Measurements from ENCODE around the gene PLB1.

PLB1 gene

DNA sequence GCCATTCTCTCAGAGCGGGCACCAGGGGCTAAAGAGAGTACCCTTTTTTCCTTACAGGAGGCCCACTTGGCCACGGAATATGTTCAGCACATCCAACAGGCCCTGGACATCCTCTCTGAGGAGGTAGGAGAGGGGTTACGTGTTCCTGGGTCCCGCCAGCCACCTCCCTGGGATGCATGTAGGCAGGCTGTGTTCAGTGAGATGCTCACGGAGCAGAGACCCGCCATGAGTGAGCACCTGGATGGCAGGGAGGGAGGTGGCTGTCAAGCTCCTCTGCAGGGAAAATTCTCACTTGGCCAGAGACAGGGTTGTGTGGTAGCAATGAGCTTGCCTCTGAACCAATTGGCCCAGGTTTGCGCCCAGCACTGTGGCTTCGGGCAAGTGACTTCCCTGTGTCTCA is 132.6 kb downstream of the PLB1 start:
- no peak for DNase-seq (ENCODE audit: low read depth)

DNA sequence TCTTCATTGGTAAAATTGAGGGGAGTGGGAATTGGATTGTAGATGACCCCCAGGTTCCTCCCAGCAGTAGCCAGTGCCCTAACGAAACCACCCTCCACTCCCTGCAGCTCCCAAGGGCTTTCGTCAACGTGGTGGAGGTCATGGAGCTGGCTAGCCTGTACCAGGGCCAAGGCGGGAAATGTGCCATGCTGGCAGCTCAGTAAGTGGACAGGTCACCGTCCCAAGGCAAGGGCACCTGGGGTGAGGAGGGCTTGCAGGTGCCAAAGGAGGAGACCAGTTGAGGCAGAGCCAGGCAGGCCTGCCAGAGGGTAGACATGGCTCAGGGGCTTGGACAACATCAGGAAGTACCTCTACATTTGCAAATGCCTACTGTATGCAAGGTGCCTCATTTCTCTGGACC is 133.1 kb downstream of the PLB1 start:
- DNase-seq (ENCODE audit: low read depth): no peak

DNA sequence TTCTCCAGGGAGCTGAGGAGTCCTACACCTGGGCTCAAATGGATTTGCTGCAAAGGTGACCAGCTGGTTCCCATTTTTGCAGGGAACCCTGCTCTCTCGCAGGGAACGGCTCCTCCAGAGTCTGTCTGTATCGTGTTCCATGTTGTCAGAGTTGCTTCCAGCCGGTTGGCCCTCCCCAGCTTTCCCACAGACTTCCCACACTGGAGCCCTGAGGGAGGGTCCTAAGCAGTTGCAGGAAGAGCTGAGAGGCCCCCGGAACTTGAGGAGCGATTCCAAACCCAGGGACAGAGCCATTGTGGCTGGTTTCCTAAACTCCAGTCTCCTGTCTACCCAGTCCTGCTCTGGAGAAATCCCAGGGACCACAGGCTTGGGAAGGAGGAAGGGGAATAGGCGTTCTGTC is 134.1 kb downstream of the PLB1 start:
- no peak for DNase-seq (ENCODE audit: low read depth)

DNA sequence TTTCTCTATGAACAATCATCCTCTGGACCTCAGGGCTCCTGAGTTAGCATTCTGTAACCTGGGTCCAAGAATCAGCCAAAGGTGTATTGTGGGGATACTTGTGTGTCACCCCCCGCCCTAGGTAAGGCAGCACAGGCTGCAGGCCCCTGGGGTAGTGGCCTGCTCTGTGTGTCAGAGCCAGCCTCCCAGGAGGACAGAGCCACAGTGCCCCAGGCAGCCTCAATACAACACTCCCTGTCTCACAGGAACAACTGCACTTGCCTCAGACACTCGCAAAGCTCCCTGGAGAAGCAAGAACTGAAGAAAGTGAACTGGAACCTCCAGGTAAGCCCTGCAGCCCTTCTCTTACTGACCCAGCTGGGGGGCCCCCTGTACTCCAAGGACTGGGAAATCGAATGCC is 134.5 kb downstream of the PLB1 start:
- DNase-seq (ENCODE audit: low read depth): no peak

DNA sequence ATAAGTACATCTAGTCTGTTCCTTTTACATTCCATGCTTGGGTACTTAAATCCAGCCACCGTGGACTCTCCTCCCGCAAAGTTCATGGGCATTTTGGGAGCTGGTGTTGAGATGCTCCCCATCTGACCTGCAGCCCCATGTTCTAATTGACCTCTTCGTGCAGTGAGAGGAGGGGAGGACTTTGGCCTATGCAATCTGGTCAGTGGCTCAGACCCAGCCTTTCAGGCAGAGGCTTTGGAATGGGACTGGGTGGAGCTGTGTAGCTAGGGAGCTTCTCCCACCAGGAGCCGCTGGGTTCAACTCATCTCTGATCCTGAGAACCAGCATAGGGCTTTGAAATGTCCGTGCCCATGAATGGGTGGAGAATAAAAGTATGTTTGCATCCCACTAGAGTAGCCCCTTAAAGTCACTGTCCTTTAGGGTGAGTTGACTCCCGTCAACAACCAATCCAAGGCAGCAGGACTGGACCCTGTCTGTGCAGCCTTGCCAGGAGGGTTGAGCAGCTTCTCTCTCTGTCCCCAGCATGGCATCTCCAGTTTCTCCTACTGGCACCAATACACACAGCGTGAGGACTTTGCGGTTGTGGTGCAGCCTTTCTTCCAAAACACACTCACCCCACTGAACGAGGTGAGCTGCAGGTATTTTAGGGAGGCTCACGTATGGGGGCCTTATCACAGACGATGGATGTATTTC is 135.8 kb downstream of the PLB1 start:
- no peak for DNase-seq (ENCODE audit: low read depth)

DNA sequence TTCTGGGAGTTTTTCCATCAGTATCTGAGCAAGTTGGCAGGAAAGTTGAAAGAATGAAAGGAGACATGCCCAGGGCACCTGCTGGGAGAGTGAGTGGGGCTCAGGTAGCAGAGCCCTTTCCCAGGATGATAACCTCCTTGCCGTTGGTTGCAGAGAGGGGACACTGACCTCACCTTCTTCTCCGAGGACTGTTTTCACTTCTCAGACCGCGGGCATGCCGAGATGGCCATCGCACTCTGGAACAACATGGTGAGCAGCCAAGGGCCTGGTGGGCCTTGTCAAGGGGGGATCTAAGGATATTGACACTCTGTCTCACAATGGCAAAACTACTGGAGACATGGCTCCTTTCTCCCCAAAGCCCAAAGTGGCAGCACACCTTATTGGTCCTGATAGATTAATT is 136.9 kb downstream of the PLB1 start:
- no peak for DNase-seq (ENCODE audit: low read depth)

DNA sequence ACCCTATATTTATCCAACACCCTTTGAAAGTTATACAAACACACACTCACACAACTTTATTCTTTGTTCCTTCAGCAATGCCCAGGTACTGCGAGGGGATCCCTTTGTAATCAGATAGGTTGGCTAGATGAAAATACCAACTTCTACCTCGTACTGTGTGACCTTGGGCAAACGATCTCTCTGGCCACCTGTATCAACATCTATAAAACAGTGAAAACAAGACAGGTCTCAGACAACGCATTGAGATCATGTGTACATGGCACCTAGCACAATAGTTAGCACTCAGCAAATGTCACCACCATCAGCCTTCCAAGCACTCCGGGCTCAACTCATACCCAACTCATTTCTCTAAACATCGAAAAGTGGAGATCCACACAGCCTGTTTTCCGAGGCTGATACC is 137.3 kb downstream of the PLB1 start:
- DNase-seq (ENCODE audit: low read depth): no peak

DNA sequence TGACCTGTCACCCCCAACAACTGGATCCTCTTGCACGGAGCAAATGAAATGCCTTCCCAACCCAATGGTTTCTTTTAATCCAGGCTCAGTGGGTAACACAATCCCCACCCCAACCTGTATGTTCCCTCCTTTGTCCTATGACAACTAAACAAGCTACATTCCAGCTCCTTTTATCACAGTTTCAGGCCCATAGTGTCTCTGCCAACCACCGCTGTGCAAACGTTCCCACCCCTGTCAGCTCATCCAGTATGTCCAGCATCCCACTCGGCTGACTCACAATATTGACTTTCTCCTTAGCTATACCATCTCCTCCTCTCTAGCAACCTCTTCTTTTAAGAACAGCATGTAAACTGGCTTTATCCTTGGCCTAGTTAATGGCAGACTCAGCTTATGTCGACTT is 137.9 kb downstream of the PLB1 start:
- DNase-seq (ENCODE audit: low read depth): no peak

DNA sequence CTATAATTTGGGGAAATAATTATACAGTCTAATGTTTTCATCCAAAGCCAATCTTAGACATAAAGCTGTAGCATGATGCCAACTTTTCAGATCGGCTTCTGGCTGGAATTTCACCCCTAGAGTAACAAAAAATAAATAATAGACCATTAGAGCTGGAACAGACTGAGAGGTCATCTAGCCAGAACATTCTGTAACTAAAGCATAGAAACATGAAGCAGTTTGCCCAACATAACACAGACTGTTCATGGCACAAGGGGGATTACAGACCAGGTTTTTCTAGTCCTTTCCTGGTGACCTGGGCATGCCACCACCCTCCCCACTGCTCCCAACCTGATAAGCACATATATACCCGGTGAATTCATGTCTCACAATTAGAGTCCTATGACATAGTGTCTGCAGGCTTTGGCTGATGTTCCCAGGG is 139.3 kb downstream of the PLB1 start:
- DNase-seq (ENCODE audit: low read depth): no peak

DNA sequence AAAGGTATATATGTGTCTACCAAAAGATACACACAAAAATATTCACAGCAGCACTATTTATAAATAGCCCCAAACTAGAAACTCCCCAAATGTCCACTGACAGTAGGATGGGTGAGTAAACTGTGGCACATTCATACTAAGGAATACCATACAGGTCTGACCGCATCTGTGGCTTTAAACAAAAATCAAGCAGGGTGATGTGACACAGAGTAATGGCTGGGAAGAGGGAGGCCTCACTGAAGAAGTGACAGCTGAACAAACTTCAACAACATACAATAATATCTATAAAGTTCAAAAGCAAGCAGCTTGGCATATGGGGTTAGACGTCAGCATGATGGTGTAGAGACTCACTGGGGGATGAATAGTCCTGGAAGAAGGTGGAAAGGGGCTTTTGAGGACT is 140.6 kb downstream of the PLB1 start:
- DNase-seq (ENCODE audit: low read depth): no peak

DNA sequence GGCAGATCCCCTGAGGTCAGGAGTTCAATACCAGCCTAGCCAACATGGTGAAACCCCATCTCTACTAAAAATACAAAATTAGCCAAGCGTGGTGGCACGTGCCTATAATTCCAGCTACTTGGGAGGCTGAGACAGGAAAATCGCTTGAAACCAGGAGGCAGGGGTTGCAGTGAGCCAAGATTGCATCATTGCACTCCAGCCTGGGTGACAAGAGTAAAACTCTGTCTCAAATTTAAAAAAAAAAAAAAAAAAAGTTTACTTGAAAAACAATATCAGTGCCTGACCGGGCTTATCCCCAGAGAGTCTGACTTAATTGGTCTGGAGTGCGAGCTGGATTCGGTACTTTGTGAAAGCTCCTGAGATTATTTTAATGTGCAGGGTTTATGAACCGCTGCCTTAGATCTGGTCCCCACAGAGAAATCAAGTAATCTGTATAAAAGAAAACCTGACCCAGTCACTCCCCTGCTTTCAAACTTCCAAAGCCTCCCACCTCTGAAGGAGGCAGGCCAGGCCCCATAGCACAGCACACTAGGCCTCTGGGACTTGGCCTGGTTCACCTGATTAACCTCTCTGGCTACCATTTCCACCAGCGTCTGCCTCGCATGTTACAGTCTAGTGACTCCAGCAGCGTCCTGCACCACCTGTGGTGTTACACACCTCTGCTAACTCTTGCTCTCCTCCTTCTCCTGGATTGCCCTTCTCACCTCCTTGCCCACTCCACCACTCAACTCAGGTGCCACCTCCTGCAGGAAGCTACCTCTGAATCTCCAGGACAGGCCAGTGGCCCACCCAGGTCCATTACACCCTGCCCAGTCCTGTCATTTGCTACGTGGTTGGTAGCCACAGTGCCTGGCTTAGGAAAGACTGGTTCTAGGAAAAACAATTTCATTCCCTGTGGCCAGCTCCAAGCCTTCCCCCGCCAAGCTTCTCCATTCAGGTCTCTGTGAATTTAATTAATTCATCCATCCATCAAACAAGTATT is 141.5 kb downstream of the PLB1 start:
- no peak for DNase-seq (ENCODE audit: low read depth)

DNA sequence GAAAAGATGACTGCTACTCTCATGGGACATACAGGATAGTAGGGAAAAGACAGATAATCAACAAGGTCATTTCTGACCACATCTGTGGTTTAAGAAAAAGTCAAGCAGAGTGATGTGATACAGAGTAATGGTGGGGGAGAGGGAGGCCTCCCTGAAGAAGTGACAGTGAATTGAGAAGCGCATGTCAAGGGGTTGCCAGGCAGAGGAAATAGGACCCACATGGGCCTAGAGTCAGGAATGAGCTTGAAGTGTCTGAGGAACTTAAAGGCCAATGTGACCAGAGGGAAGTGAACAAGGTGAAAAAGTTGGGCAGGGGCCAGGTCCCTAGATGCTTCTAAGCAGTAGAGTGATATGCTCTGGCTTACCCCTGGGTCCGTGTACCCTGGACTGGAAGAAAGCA is 142.2 kb downstream of the PLB1 start:
- no peak for DNase-seq (ENCODE audit: low read depth)

DNA sequence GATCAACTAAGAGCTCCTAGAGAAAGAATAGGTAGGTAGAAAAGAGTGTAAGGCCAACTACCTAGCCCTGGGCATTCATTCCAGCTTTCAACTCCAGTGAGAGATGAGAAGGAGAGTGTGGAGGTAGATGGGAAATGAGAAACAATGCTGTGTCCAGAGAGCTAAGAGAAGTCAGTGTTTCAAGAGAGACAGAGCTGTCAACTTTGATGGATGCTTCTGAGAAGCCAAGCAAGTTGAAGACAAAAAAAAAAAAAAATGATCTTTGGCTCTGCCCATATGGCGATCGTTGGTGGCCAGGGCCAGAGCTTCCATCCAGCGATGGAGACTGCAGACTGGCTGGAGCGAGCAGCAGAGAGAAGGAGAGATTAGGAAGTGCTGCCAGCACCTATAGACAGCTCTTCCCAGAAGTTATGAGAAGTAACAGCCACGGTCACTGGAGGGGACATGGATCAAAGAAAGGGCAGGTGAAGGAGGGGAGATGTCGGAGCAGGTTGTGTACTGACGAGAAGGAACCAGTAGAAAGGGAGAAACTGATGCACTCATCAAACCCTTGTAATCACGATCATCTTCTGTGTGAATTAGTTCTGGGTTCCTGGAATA is 143.3 kb downstream of the PLB1 start:
- DNase-seq (ENCODE audit: low read depth): no peak

DNA sequence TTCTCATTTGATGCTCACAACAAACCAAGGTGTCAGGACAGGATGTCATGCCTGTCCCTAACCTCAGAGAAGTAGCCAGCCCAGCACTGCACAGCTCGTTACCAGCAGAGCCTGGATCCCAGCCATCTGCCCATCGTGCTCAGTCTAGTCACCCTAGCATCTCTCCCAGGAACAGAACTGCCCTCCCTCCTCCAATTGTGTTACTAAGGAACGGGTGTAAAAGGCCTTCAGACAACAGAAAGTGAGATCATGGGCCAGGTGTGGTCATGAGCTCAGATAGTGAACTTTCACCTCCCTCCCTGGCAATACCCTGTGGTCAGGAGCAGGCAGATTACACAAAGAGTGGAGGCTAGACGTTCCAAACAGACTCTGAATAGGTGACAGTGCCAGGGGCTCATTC is 144.0 kb downstream of the PLB1 start:
- no peak for DNase-seq (ENCODE audit: low read depth)

DNA sequence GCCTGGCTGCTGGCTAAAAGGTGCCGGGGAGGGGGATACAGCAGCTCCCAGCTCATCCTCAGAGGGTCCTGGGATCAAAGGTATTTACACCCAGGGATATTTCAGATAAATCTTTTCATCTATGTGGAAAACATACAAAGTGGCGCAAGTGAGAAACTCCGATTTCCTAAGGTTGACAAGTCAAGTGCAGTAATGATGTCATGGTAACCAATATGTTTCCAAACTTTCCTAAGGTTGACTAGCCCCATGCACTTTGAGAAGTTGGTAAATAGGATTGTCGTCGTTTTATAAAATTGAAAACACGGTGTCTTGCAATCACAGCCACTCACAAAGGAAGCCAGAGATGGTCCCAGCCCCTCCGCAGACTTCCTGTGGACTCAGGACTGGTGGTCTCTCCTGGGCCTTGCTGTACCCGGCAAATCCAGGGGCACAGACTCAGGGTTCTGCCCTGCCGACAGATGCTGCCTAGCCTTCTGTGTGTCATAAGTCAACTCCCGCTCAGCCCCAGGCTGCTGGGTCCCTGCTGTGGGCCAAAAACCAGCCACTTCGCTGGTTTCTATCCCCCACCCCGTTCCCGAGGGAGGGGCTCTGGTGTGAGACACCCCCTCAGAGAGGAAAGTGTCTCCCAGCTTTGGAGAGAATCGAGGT is 144.5 kb downstream of the PLB1 start:
- no peak for DNase-seq (ENCODE audit: low read depth)

DNA sequence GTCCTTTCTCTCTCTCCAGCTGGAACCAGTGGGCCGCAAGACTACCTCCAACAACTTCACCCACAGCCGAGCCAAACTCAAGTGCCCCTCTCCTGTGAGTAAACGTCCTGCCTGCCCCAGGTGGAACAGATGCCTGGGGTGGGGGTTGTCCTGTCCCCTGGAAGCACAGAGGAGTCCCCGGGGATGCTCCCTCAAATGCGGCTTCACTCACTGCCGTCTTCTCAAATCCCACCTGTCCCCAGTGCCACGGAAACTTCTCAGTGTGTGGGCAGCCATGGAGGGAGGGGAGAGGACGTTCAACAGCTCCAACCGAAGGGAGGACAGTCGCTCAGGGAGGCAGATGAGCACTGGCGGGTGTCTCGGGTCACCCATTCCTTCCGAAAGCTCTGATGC is 145.0 kb downstream of the PLB1 start:
- DNase-seq (ENCODE audit: low read depth): no peak

DNA sequence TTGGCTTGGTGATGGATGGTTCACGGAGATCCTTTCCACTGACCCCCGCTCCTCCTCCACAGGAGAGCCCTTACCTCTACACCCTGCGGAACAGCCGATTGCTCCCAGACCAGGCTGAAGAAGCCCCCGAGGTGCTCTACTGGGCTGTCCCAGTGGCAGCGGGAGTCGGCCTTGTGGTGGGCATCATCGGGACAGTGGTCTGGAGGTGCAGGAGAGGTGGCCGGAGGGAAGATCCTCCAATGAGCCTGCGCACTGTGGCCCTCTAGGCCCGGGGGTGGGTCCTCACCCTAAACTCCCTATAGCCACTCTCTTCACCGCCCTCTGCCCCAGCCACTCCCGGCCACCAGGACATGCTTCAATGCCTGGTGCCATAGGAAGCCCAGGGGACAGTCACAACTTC is 146.9 kb downstream of the PLB1 start:
- DNase-seq (ENCODE audit: low read depth): no peak

DNA sequence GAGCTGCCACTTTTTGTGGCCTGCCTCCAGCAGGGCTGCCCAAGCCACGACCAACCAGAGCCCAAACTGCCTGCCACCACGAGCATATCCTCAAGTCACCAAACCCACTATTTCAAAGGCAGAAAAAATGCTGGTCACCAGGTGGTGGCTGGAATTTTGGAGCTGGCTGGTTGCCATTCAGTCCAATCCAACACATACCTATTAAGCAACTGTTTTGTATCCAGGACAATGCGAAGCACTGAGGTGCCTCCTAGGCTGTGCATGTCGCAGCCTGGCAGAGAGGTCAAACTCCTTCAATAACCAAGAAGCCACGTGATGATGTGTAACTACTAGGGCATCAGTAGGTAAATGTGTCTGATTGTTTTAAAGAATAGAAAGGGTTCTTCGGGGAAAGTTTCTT is 147.5 kb downstream of the PLB1 start:
- DNase-seq (ENCODE audit: low read depth): no peak

DNA sequence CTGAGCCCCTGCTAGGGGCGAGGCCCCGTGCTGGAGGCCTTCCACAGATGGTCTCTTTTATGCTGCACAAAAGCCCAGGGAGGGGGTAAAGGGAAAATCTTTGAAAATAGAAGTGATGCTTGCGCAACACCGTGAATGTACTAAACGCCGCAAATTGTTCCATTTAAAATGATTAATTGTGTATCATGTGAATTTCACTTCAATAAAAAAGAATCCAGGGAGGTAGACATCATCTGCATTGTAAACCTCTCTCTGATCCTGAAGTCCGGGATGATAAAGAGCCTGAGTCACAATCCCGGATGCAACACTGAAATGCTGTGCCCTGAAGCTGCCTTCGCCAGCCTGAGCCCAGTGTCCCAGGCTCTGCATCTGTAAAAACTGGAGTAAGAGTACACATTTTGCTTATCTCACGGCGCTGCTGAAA is 148.1 kb downstream of the PLB1 start:
- DNase-seq (ENCODE audit: low read depth): no peak

DNA sequence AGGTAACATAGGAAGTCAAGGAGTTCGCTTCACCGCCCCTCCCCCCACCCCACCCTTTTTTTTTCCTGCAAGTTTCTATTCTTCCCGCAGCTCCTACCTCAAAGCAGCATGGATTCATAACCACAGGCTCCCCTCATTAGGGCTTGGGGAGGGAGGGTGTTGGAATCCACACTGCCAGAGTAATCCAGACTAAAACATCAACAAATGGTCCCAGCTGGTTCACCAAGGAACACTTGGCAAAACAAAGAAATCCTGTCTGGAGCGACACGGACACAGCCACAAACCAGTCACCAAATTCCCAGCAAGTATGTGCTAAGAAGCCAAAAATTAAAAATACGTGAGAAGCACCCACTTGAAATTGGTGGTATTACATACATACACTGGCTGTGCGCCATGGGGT is 148.9 kb downstream of the PLB1 start:
- no peak for DNase-seq (ENCODE audit: low read depth)

DNA sequence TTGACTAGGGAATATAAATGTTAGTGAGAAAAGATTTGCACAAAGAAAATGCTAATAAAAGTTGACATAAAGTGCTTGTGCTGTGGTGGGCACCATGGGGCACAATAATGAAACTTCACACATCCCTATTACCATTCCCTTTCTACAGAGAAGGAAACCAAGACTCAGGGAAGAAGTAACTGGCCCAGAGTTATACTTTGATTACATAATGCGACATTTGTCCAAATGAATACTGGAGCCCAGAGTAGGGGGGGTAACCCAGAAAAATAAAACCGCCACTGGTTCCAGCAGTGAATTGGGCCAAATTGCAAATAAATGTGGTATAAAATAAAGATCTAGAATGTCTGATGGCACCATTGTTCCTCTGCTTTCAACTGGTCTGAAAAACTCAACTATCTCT is 149.7 kb downstream of the PLB1 start:
- DNase-seq (ENCODE audit: low read depth): no peak

DNA sequence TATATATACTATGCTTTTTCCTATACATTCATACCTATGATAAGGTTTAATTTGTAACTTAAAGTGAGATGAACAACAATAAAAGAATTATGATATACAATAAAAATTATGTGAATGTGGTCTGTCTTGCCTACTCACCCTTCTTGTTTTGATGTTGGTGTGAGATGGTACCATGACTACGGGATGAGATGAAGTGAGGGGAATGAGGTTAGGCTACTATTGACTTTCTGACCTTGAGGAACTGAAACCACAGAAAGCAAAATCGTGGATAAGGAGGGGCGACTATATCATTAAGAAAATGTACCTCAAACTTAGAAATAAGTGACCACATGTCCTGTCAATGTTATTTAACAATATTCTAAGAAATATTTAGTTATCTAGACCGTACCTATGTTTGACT is 151.8 kb downstream of the PLB1 start:
- DNase-seq (ENCODE audit: low read depth): no peak

DNA sequence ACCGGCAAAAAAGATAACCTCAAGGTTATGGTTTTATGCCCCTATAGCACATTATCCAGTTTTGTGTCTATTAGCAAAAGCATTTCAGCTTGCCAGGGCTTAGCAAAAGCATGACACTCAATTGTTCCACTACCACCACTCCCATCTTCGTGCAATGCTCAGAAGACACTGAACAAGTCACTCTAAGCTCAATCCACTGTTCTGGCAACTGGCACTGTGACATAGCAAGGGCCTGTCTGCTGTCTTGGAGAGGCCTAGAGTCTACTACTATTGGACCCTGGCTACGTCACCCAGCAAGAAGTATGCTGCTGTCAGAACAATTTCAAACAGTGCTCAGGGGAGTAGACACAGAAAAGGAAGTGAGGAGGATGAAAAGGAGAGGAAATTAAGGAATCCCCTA is 152.3 kb downstream of the PLB1 start:
- DNase-seq (ENCODE audit: low read depth): no peak

Data from activated T-helper 9 cell treated with anti-CD3 and anti-CD28 coated beads, Interleukin-2, amount 50 U/mL, for 16 hours (primary cell).